NCI-H2196 treated with DMSO at 0.1 percent for 48 hours (cell line): ENCODE measurements around the gene FUT2.
"Not testable (repeated sequence)": the region's sequence is repeated elsewhere in the genome, so short reads cannot be mapped to it uniquely, and the experiment has no call there.

Experiments
- DNase-seq: peaks from one replicate; lab custom pipeline; 2025; ENCODE audit not compliant: unreplicated experiment; lab: John Stamatoyannopoulos, UW

Gene FUT2

DNA sequence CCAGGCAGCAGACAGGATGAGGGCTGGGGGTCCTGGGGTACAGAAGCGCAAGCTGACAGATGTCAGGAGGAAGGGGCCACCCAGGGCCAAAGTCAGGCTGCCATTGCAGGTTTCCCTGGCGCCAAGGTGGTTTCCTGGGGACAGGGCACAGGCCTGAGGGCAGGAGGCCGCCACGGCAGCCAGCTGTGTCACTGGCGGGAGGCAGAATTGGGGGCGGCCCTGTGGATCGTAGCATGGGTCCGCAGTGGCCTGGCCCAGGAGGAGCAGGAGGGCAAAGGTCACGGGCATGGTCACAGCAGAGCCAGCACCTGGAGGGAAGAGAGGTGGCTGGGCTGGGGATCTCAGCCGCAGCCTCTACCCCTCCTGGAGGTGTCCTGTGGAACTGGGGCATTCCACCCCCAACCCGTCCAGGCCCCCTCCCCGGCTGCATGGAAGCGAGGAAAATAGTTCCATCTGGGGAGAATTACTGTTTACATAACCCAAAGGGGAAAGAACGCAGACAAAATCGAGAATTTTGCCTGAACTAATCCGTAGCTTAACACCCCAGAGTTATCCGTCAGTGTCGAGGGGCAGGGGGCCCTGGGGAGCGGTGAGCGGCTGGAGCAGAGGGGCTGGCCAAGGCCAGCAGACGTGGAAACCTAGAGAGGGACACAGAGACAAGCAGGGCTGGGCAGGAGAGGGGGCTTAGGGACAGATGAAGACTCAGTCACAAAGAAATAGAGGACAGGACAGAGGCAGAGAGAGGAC is 24.9 kb upstream of the FUT2 start:
- DNase-seq, result no peak

DNA sequence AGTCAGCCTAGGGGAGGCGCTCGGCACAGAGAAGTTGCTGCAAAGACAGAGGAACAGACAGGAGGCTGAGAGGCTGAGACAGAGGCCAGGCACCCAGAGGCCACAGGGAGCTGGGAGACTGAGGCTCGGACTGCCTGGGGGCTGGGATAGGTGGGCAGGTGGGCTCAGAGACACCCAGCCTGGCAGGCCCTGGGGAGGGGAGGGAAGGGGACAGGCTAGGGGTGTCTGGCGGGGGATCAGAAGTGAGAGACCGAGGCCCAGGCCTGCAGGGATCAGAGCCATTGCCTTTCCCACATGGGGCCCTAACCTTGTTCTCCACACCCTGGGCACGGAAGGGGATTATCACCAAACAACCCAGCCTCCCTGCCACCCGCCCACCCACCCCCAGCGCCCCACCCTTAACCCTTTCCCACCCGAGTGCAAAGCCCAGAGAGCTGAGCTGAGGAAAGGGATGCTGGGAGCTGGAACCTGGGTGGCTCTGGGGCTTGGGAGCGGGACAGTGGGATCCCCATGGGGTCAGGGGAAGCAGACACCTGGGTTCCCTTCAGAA is 24.2 kb upstream of the FUT2 start:
- DNase-seq, result no peak

DNA sequence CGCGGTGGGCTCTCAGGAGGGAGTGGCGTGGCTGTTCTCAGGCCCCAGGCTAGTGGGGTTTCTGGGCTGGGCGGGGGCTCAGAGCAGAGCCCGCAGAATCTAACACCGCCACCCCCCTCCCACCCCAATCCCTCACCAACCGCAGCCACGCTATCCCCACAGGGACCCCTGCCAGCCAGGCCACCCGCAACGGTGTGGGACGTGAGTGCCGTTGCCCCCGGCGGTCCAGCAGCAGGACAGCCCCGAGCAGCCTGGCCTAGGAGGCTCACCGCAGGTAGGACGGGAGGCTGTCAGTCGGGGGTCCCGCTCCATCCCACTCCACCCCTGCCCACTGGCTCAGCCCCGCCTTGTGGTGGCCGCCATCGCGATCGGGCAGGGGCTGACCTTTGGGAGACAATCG is 22.8 kb upstream of the FUT2 start, which contains the start of gene NTN5:
NTN5 (minus strand) TSS at position 24 of the 400 bp plus-strand sequence. CDS start 2,031 bp downstream, outside the sequence.
- DNase-seq, result no peak

DNA sequence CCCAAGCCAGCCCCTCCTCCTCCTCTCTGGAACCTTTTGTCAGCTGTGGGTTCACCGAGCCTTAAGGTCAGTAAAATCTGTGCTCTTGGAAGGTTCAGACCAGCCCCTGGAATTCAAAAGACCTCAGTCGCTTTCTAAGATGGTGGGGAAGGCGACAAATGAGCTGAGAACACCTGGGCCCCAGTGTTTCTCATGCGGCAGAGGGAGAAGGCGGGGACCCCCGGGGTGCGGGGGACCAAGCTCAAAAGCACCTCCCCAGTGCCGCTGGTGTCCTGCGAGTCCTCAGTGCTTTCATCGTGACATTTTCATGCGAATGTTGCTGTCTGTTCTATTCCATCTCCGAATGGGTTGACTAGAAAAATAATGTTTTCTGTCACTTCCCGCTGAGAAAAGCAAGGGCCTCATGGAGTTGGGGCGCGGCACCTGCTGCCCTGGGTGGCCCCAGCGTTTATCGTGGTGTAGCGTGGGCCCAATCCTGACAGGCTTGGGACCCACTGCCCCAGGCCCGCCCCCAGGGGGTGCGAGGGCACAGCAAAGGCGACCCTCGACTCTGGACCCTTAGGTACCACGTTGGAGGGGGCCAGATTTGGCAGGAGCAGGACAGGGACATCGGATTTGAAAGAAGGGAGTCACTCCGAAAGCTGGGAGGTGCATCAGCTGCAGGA is 22.2 kb upstream of the FUT2 start:
- DNase-seq, result no peak

DNA sequence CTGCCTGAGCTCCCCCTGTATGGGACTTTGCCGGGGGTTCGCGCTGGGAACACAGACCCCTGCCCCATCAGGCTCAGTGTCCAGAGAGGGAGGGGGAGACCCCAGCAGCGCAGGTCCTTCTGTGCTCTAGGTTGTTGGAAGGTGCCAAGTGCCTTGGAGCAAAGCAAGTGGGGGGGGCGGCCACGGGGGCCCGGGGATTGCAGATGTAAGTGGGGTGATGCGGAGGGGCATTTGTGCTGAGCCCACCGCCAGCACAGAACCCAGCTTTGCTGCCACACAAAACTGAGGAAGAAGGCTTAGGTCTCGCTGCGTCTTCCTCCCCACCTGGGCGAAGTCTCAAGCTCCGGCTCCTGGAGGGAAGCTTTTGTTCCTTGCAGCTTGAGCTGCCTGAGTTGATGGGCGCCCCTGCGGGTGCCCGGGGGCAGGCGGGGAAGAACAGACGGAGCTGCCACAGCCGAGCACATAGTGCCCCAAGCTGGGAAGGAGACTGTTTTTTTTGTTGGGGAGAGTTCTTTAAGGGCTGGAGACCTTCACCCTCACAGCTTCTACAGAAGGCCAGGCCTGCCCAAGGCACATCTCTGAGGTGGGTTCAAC is 21.5 kb upstream of the FUT2 start:
- DNase-seq, result no peak

DNA sequence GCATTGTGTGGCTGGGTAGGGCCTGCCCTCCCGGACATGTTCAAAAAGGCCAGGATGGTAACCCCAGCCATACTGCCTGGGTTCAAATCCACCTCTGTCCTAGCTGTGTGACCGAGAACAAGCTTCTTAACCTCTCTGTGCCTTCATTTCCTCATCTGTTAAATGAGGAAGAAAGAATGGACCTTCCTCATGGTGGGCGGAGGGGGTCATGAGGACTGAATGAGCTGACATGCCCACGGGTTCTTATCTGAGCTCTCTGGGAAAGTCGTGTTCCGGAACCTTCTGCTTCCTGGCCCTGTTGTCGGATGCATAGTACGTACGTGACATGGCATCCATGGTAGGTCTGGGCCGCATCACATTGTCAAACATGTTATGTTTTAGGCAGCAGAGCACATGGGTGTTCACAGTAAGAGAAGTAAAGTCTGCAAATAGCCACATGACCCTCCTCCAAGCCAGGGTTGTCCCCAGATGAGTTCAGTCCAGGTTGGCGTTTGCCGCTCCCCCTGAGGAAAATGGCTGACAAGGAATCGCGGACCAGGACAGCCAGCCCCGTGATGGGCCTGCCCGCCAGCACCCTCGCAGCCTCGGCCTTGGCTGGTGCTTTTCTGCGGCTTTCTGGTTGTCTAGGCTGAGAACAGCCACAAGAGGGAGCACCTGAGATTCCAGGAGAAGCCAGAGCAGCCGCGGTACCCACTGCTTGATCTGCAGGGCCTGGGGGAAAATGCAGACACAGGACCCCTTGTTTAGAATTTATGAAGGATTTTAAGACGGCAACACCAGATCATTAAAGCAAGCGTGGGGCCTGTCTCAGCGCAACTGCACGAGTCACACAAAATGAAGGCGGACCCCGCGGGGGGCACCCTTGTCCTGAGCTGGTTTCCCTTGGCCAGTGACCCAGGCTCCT is 20.6 kb upstream of the FUT2 start:
- DNase-seq, result peak; percentile 81

DNA sequence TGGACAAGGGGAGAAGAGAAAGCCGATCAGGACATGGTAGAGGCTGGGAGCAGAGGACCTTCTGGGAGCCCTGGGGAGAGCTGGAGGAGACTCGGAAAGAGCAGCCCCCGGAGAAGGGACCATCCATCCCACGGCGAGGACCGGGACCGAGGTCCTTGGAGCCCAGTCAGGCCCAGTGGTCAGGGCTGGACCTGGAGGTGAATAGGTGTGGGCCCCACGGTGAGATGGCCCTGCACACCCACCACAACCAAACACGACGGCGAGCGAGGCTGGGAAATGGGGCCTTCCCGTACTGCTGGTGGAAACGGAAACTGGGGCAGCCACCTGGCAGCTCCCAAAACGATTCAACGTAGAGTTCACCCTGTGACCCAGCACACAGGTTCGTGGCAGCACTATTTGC is 19.3 kb upstream of the FUT2 start:
- no peak for DNase-seq

DNA sequence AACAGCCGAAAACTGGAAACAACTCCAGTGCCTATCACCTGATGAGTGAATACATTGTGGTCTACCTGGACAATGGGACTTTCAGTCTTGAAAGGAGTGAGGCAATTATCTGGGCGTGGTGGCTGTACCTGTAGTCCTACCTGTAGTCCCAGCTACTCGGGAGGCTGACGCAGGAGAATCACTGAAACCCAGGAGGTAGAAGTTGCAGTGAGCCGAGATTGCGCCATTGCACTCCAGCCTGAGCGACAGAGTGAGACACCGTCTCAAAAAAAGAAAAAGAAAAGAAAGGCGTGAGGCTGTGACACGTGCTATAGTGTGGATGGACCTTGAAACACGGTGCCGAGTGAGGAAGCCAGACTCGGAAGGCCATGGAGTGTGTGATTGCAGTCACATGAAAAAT is 18.9 kb upstream of the FUT2 start:
- DNase-seq, result no peak

DNA sequence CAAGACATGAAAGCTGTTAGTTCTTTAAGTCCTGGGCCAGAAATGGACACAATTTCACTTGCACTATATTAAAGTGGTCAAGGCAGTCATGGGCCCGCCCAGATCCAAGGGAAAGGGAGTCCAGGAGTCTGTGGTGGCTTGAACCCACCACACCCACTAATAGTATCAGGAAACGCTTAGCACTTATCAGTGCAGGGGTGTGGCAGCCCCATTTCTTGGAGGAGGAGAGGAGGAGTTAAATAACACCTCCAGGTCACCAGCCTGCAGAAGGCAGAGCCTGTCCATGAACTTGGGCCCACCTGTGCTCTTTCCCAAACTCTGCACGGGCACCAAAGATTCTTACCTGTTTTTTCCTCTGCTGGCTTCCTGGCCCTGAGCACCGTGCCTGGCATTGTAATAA is 17.6 kb upstream of the FUT2 start:
- no peak for DNase-seq

DNA sequence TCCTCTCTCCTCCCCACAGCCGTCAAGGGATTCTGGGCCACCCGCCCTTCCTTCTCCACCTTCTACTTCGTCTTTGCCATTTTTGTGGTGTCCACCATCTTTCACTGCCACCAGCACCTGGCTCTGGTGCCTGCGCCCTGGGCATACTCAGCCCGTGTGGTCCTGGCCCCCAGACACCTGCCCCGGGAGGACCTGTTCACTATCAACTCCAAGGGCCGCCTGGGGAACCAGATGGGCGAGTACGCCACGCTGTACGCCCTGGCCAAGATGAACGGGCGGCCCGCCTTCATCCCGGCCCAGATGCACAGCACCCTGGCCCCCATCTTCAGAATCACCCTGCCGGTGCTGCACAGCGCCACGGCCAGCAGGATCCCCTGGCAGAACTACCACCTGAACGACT is 15.8 kb upstream of the FUT2 start:
- not testable (repeated sequence) for DNase-seq

DNA sequence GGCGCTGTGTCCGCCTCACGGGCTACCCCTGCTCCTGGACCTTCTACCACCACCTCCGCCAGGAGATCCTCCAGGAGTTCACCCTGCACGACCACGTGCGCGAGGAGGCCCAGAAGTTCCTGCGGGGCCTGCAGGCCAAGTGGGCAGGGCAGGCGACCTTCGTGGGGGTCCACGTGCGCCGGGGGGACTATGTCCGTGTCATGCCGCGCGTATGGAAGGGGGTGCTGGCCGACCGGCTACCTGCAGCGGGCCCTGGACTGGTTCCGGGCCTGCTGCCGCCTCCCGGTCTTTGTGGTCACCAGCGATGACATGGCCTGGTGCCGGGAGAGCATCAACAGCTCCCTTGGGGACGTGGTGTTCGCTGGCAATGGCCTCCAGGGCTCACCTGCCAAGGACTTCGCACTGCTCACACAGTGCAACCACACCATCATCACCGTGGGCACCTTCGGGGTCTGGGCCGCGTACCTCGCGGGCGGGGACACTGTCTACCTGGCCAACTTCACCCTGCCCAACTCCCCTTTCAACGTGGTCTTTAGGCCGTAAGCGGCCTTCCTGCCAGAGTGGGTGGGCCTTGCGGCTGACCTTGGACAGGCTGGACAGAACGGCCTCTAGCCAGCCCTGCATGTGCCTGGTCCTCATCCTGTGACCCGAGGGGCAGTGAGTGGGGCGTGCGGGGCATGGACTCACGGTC is 15.2 kb upstream of the FUT2 start:
- DNase-seq, result no peak

DNA sequence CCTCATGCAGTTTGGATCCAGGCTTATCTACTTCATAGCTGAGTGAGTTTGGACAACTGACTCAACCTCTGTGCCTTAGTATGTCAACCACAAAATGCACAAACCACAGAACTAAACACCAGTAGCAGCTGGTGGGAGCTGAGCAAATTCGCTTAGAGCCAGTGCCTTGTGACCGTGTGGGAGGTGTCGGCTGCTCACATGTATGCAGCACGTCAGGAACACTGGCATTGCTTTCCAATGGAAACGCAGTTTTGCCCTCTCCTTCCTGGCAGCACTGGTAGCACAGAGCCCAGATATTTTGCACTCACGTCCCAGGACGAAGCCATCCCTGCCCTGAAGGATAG is 14.7 kb upstream of the FUT2 start:
- DNase-seq, result no peak

DNA sequence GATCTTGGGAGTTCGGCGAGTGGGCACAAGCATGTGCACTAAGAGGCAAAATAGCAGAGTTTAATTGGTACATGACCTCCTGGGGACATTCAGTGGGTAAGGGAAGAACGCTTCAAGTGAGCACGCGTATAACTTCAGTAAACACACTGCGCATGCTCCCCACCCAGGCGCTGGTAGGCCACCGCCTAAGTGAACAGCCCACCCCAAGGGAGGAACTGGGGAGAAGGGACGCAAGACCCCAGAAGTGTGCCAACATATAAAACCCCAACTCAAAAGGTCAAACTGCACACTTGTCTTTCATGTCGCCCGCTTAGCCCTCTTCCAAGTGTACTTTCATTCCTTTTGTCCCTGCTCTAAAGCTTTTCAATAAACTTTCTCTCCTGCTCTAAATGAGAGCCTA is 12.4 kb upstream of the FUT2 start:
- no peak for DNase-seq

DNA sequence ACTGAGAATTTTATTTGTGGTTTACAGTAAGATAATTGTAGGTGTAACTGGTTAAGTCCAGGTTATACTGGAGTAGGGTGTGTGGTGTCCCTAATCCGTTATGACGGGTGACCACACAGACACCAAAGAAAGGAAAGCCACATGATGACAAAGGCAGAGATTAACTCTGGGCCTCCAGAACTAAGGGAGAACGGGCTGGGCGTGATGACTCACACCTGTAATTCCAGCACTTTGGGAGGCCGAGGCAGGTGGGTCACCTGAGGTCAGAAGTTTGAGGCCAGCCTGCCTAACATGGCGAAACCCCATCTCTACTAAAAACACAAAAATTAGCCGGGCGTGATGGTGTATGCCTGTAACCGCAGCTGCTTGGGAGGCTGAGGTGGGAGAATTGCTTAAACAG is 10.2 kb upstream of the FUT2 start:
- DNase-seq, result no peak

DNA sequence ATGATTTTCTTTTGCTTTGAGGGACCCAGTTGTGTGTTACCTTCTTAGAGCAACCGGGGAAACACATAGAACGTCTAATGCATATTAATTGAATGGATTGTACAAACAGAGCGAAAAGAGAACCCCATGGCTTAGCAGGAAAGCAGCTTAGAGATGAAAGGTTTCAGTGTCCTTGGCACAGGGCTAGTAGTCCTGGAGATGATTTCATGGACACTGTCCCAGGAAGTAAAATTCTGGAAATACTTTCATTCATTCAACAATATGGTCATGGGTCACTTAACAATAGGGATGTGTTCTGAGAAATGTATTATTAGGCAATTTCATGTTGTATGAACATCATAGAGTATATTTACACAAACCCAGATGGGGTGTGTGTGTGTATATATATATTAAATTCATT is 9.7 kb upstream of the FUT2 start:
- DNase-seq, result no peak

DNA sequence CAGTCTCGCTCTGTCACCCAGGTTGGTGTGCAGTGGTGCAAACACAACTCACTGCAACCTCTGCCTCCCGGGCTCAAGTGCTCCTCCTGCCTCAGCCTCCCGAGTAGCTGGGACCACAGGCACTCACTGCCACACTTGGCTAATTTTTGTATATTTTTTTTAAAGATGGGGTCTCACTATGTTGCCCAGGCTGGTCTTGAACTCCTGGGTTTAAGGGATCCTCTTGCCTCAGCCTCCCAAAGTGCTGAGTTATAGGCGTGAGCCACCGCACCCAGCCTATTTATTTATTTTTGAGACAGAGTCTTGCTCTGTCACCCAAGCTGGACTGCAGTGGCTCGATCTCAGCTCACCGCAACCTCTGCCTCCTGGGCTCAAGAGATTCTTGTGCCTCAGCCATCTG is 9.1 kb upstream of the FUT2 start:
- DNase-seq, result not testable (repeated sequence)

DNA sequence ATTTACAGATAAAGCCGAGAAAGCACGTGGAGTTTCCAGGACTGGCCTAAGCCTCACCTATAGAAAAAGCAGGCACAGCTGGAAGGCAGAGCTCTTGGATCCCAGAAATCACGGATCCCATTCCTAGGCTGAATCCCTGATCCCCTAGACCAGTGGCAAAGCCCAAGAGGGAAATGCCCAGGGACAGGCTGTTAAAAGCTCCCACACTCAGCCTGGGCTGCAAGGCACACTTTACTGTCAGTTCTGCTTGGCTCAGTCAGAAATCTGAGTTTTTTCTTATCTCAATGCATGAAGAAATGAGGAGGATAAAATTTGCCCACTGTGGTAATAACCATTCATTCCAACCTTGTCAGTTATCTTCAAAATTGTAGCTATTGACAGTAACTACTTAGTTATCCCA is 8.0 kb upstream of the FUT2 start:
- no peak for DNase-seq

DNA sequence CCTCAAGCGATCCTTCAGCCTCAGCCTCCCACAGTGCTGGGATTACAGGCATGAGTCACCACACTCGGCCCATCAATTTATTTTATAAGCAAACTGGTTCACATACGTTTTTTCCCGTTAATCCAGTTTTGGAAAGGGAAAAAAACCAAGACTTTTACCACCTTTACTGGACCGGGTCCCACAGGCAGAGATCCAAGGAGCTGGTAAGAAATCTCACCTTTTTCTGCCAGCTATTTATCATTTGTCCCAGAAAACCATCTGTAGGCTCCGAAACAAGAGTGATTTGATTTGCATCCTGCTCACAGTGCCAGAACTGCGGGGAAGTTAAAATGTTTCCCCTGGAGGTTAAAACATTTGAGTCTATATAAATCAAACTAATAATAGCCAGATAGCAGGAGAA is 6.3 kb upstream of the FUT2 start:
- DNase-seq, result no peak

DNA sequence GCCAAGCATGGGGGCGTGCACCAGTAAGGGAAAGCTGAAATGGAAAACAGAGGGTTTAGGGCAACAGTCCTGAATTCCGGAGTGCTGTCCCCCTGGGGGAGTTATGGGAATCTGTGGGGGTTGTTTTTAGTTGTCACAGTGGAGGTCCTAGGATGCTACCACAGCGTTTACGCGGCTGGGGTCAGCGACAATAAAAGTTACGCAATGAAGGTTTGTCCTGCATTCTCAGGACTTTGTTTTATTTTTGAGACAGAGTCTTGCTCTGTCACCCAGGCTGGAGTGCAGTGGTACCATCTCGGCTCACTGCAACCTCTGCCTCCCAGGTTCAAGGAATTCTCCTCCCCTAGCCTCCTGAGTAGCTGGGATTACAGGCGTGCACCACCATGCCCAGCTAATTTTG is 2.1 kb upstream of the FUT2 start:
- not testable (repeated sequence) for DNase-seq

DNA sequence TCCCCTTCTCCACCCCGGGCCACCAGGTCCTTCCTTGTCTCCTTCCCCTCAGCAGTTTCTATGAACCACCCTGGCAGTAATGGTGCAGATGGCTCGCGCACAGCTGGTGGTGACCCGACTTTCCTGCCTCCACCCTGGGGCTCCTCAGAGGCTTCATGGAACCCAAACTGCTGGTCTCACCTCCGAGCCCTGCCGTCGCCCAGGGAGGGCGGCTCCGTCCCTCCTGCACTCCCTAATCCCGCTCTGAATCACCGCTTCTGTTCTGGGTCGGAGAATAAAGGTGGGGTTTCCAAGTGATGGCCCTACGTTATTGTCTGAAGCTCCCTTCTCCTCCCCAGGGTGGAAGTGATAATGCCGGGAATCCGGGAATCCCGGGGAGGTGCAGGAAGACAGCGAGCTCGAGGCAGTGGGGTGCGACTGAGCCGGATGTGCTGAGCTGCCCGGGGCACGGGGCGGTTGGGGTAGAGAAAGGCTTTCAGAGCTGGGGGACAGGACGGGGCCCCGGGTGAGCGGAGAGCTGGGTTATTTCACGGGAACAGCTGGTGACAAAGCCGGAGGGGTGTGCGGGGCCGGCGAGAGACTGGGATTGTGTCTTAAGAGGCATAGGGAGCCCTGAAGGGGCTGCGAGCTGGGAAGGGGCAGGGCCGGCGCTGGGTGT is 711 bp downstream of the FUT2 start:
- DNase-seq, result no peak
